HUES64 (cell line): ENCODE measurements around the gene CAPN1.
A peak's percentile ranks its signal among the peaks of the same experiment; 100 is the strongest.
"Not testable (repeated sequence)": the region's sequence is repeated elsewhere in the genome, so short reads cannot be mapped to it uniquely, and the experiment has no call there.

ENCODE experiments used
- H3K27ac ChIP-seq: 2 replicates; pipeline ENCODE4 v1.7.0; 2013; ENCODE audit warnings: low read depth, low read length, inconsistent platforms
- H3K27me3 ChIP-seq: 2 replicates; pipeline ENCODE4 v1.6.1; 2013; ENCODE audit warnings: mild to moderate bottlenecking, low read length; ENCODE audit not compliant: insufficient read depth
- H3K36me3 ChIP-seq: 2 replicates; pipeline ENCODE4 v1.6.1; 2013; ENCODE audit warnings: mild to moderate bottlenecking, low read length; ENCODE audit not compliant: insufficient read depth
- H3K4me1 ChIP-seq: 2 replicates; pipeline ENCODE4 v1.6.1; 2013; ENCODE audit warnings: mild to moderate bottlenecking, low read length, moderate library complexity; ENCODE audit not compliant: insufficient read depth
- H3K4me3 ChIP-seq: 2 replicates; pipeline ENCODE4 v1.5.1; 2013; ENCODE audit warnings: mild to moderate bottlenecking, low read length, moderate library complexity
- H3K9ac ChIP-seq: 2 replicates; pipeline ENCODE4 v1.6.1; 2013; ENCODE audit warnings: mild to moderate bottlenecking, low read depth, low read length
- H3K9me3 ChIP-seq: 2 replicates; pipeline ENCODE4 v1.6.1; 2013; ENCODE audit warnings: low read depth, low read length; ENCODE audit not compliant: insufficient read depth
- WGBS: fragments of 150-250, 120-280 bp; methylation state at CpG from one replicate; pipeline ENCODE4 v1.1.7; 2013; ENCODE audit warnings: missing lambda C conversion rate; 5-methylcytosine and 5-hydroxymethylcytosine counted together

The CAPN1 gene

DNA sequence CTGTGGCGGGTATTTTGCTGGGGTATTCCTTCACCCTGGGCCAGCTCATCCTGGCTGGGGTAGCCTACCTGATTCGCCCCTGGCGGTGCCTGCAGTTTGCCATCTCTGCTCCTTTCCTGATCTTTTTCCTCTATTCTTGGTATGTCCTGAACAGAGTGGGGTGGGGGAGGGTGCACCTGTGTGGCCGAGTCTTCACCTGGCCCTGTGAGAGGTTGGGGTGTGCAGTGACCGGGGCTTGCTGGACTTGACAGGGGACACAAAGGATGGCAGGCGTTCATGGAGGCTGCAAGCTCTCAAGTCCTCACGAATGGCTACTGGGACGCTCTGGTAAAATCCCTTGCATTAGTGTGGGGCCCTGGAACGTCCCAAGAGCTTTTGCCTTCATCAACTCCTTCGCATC lies 39.3 kb downstream of the CAPN1 start:
- no peak overlapping the region for H3K4me3 ChIP-seq
- H3K9ac ChIP-seq = no peak overlapping the region
- no peak overlapping the region for H3K27ac ChIP-seq
- H3K4me1 ChIP-seq = peaks cover 9% of the 10 kb centered on the region; the same call in 1 of the 2 replicates
- WGBS = 91% methylated on average over 9 of the region's 10 CpGs
- H3K36me3 ChIP-seq = no peaks in the 10 kb centered on the region; the same call in 1 of the 2 replicates
- no peaks in the 10 kb centered on the region for H3K9me3 ChIP-seq
- H3K27me3 ChIP-seq = no peaks in the 10 kb centered on the region

DNA sequence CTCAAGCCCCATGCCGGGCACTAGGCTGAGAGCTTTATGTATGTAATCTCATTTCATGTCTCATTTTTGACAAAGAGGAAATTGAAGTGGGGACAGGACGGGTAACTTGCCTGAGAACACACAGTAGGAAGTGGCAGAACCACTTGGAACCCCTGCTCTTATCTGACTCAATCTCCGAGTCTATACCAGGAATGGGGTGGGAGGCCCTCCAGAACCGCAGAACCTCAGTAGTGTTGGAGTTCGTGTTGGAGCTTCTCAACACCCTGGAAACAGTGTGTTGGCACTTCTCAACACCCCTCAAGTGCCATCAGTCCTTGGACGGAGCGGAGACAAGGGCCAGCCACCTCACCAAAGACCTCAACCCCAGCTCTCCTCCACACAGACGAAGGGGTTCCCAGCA lies 41.3 kb downstream of the CAPN1 start:
- H3K36me3 ChIP-seq = no peaks in the 10 kb centered on the region; the same call in 1 of the 2 replicates
- no peaks in the 10 kb centered on the region for H3K9me3 ChIP-seq
- 91% methylated on average over 8 of the region's 8 CpGs for WGBS
- no peaks in the 10 kb centered on the region for H3K27me3 ChIP-seq
- H3K4me3 ChIP-seq = no peak overlapping the region
- peaks cover 9% of the 10 kb centered on the region; the same call in 1 of the 2 replicates for H3K4me1 ChIP-seq
- no peak overlapping the region for H3K27ac ChIP-seq
- H3K9ac ChIP-seq = no peak overlapping the region

DNA sequence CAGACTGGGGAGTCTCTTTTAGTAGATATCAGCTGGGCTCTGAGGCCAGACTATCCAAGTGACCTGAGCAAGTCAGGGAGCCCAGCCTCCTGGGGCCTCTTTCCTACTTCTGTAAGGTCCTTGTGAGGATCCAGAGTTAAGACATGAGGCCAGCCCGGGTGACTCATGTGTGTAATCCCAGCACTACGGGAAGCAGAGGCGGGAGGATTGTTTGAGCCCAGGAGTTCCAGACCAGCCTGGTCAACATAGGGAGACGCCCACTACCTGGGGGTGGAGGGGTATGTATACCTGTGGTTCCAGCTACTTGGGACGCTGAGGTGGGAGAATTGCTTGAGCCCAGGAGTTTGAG lies 43.2 kb downstream of the CAPN1 start:
- Histone ChIP-seq H3K4me3 (peak overlapping the region; percentile 59), H3K4me1 (peaks cover 9% of the 10 kb centered on the region; the same call in 1 of the 2 replicates), H3K9ac (peak overlapping the region; percentile 74; the same call in 1 of the 2 replicates), H3K27me3 (no peaks in the 10 kb centered on the region), H3K27ac (no peak overlapping the region), H3K9me3 (peaks cover 3% of the 10 kb centered on the region; the same call in 1 of the 2 replicates), H3K36me3 (peaks cover 5% of the 10 kb centered on the region; the same call in 1 of the 2 replicates)
- WGBS = 19% methylated on average over 5 of the region's 5 CpGs

DNA sequence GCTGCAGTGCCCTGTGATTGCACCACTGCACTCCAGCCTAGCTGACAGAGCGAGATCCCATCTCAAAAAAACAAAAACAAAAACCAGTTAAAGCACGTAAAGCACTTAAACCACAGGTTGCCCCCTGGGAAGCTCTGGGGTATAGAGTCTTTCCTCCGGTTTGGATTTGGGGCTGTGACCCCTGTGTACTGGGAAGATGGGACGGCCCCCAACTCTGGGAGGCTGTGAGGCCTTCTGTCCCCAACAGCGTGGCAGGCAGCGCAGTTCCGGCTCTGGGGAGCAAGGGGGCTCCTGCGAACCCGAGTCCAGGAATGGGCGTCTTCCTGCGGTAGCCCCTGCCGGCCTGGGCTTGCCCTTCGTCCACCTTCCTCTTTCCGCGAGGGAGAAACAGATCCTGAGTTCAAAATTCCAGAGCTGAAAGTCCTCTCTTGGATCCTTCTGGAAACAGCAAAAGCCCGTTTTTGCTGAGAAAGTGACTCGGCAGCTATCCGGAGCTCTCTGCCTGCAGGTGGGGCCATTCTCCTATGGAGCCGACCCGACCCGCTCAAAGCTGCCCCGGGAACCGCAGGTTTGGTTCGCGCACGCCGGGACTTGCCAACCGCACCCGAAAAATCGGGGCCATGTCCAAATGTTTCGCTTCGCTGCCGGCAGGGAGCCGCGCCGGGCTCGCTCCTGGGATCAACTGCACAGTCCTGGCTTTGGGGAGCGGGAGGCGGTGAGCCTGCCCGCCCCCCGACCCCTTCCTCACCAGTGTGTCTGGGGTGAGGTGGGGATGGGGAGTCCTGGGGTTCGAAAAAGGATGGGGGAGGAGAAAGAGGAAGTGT lies 43.8 kb downstream of the CAPN1 start:
- H3K9ac ChIP-seq = peak overlapping the region; percentile 74
- H3K27ac ChIP-seq = peak overlapping the region; percentile 53; the same call in 1 of the 2 replicates
- WGBS = 5% methylated on average over 41 of the region's 42 CpGs
- H3K36me3 ChIP-seq = peaks cover 5% of the 10 kb centered on the region; the same call in 1 of the 2 replicates
- H3K4me3 ChIP-seq = peak overlapping the region; percentile 59
- no peaks in the 10 kb centered on the region for H3K27me3 ChIP-seq
- peaks cover 9% of the 10 kb centered on the region; the same call in 1 of the 2 replicates for H3K4me1 ChIP-seq
- peaks cover 3% of the 10 kb centered on the region; the same call in 1 of the 2 replicates for H3K9me3 ChIP-seq

GRCh38 chr11:65226103-65226442 lies 44.3 kb downstream of the CAPN1 start:
- Histone ChIP-seq H3K36me3 (peaks cover 5% of the 10 kb centered on the region; the same call in 1 of the 2 replicates), H3K4me3 (peak overlapping the region; percentile 59), H3K9me3 (peaks cover 3% of the 10 kb centered on the region; the same call in 1 of the 2 replicates), H3K27me3 (no peaks in the 10 kb centered on the region), H3K4me1 (peaks cover 9% of the 10 kb centered on the region; the same call in 1 of the 2 replicates), H3K27ac (no peak overlapping the region), H3K9ac (peak overlapping the region; percentile 74)
- WGBS = 73% methylated on average over 7 of the region's 7 CpGs

DNA sequence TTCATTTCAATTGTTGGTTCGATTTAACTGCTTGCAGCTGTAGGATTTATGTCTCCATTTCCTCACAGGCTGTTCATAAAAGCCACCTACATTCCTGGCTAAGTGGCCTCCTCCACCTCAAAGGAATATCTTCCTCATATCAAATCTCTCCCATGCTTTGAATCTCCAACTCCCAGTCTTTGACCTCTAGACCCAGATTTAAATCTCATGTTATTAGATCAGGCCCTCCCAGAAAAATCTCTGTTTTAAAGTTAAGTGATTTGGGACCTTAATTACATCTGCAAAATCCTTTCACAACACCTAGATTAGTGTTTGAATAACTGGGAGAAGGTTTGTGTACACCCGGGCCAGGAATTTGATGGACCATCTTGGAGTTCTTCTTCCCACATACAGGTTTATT lies 46.2 kb downstream of the CAPN1 start:
- Histone ChIP-seq H3K4me3 (no peak overlapping the region), H3K27ac (no peak overlapping the region), H3K27me3 (no peaks in the 10 kb centered on the region), H3K36me3 (peaks cover 5% of the 10 kb centered on the region; the same call in 1 of the 2 replicates), H3K4me1 (peaks cover 9% of the 10 kb centered on the region; the same call in 1 of the 2 replicates), H3K9ac (no peak overlapping the region), H3K9me3 (peaks cover 3% of the 10 kb centered on the region; the same call in 1 of the 2 replicates)
- WGBS = 95% methylated on average over 1 of the region's 2 CpGs

- H3K27me3 ChIP-seq = no peaks in the 10 kb centered on the region
- WGBS = 86% methylated on average over 23 of the region's 23 CpGs
- no peaks in the 10 kb centered on the region for H3K9me3 ChIP-seq
- H3K27ac ChIP-seq = no peak overlapping the region
- H3K36me3 ChIP-seq = no peaks in the 10 kb centered on the region
- no peaks in the 10 kb centered on the region for H3K4me1 ChIP-seq
- H3K4me3 ChIP-seq = no peak overlapping the region
- H3K9ac ChIP-seq = no peak overlapping the region
Measured at GRCh38 chr11:65236194-65237059, 54.7 kb downstream of the CAPN1 start.

DNA sequence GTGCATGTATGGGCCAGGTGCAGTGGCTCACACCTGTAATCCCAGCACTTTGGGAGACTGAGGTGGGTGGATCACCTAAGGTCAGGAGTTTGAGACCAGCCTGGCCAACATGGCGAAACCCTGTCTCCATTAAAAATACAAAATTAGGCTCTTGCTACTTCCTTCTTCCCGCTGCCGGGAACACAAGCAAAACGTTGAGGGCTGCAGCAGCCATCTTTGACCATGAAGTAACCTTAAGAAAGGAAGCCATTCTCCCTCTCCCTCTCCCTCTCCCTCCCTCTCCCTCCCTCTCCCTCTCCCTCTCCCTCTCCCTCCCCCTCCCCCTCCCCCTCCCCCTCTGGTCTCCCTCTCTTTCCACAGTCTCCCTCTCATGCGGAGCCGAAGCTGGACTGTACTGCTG lies 56.6 kb downstream of the CAPN1 start:
- not testable (repeated sequence) for H3K9ac ChIP-seq, H3K9me3 ChIP-seq, H3K36me3 ChIP-seq, H3K27ac ChIP-seq, H3K27me3 ChIP-seq, H3K4me3 ChIP-seq, H3K4me1 ChIP-seq
- 79% methylated on average over 6 of the region's 6 CpGs for WGBS

GRCh38 chr11:65241134-65241533 lies 59.4 kb downstream of the CAPN1 start:
- Histone ChIP-seq H3K9me3 (no peaks in the 10 kb centered on the region), H3K4me3 (no peak overlapping the region), H3K36me3 (no peaks in the 10 kb centered on the region), H3K27ac (no peak overlapping the region), H3K9ac (no peak overlapping the region), H3K4me1 (no peaks in the 10 kb centered on the region; the same call in 1 of the 2 replicates), H3K27me3 (no peaks in the 10 kb centered on the region)
- WGBS = 69% methylated on average over 4 of the region's 5 CpGs

DNA sequence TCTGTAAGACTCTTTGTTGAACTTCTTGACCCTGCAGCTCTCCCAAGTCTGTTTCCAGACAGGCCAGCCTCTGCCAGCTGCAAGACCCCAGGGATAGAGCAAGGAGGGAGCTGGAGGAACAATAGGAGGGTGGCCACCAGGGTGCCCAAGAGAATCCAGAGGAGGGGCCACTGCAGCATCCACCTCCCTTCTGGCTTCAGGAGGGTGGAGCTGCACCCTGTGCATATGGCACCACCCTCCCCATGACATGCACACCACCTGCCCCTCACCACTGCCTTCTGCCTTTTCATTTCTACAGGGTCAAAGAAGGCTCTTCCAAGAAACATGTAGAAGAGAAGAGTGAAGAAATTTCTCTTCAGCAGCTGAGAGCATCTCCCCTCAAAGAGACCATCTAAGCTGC lies 60.0 kb downstream of the CAPN1 start:
- Histone ChIP-seq H3K9me3 (no peaks in the 10 kb centered on the region), H3K9ac (no peak overlapping the region), H3K4me3 (no peak overlapping the region), H3K36me3 (no peaks in the 10 kb centered on the region), H3K27ac (no peak overlapping the region), H3K27me3 (no peaks in the 10 kb centered on the region), H3K4me1 (no peaks in the 10 kb centered on the region; the same call in 1 of the 2 replicates)

DNA sequence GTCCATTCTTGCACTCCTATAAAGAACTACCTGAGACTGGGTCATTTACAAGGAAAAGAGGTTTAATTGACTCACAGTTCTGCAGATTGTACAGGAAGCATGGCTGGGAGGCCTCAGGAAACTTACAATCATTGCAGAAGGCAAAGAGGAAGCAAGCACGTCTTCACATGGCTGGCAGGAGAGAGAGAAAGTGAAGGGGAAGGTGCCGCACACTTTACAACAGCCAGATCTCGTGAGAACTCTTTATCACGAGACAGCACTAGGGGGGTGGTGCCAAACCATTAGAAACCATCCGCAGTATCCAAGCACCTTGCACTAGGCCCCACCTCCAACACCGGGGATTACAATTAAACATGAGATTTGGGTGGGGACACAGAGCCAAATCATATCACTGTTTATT lies 60.7 kb downstream of the CAPN1 start:
- H3K4me3 ChIP-seq = no peak overlapping the region
- 96% methylated on average over 6 of the region's 6 CpGs for WGBS
- no peaks in the 10 kb centered on the region; the same call in 1 of the 2 replicates for H3K4me1 ChIP-seq
- H3K36me3 ChIP-seq = no peaks in the 10 kb centered on the region
- no peak overlapping the region for H3K27ac ChIP-seq
- no peaks in the 10 kb centered on the region for H3K27me3 ChIP-seq
- H3K9ac ChIP-seq = no peak overlapping the region
- no peaks in the 10 kb centered on the region for H3K9me3 ChIP-seq
